PC-9 (cell line): ENCODE results near the gene POLD1. TPM values are rescaled to one million over a fixed set of nuclear protein-coding genes. Genes with fewer than 3 reads are reported as not detected.

ENCODE experiments used
- BruUV-seq: library from RNA; stranded (reverse); fragments of 400-500 nt; replicated peaks from 2 replicates; lab custom pipeline; 2021; lab: Mats Ljungman, UMichigan
- CTCF ChIA-PET: fragments of 300-600 bp; sonication (Branson Sonifier 250); formaldehyde crosslinking; loops from one replicate; lab custom pipeline; 2022; ENCODE audit warnings: antibody characterized with exemption; lab: Charles Lee
- POLR2A ChIA-PET: fragments of 300-600 bp; sonication (Branson Sonifier 250); formaldehyde crosslinking; loops from one replicate; lab custom pipeline; 2022; ENCODE audit warnings: antibody characterized with exemption; ENCODE audit not compliant: unreplicated experiment; lab: Charles Lee
- DNase-seq, 2 experiments: peaks; one replicate each; pipeline versions ENCODE4 v3.0.0 to v3.0.0-alpha.2; 2015 to 2022; ENCODE audit warnings: mixed read lengths in 1 of 2
- H2AFZ ChIP-seq: fragments of 200-600 bp; sonication (generic); 2 replicates; pipeline ENCODE4 v1.8.1; 2017; ENCODE audit warnings: antibody characterized with exemption
- H3F3A ChIP-seq: fragments of 200-600 bp; sonication (generic); 2 replicates; pipeline ENCODE4 v1.8.1; 2017; ENCODE audit warnings: antibody characterized with exemption, mild to moderate bottlenecking, low read depth; ENCODE audit not compliant: insufficient read depth
- H3K27ac ChIP-seq: fragments of 200-600 bp; sonication (generic); 2 replicates; pipeline ENCODE4 v1.6.1; 2016; ENCODE audit warnings: mixed run types
- H3K27me3 ChIP-seq: fragments of 200-600 bp; sonication (generic); 2 replicates; pipeline ENCODE4 v1.6.1; 2016; ENCODE audit warnings: low read depth, mixed run types; ENCODE audit not compliant: insufficient read depth
- H3K36me3 ChIP-seq: fragments of 200-600 bp; sonication (generic); 2 replicates; pipeline ENCODE4 v1.6.1; 2016; ENCODE audit warnings: low read depth, mixed run types
- H3K4me1 ChIP-seq: fragments of 200-600 bp; sonication (generic); replicated peaks from 2 replicates; pipeline ENCODE4 v1.6.1; 2016; ENCODE audit warnings: mixed run types; ENCODE audit not compliant: insufficient read depth
- H3K4me2 ChIP-seq: fragments of 200-600 bp; sonication (generic); 2 replicates; pipeline ENCODE4 v1.6.1; 2017; ENCODE audit warnings: mixed run types
- H3K4me3 ChIP-seq: fragments of 200-600 bp; sonication (generic); 2 replicates; pipeline ENCODE4 v1.6.1; 2016; ENCODE audit warnings: mixed run types
- H3K79me2 ChIP-seq: fragments of 200-600 bp; sonication (generic); 2 replicates; pipeline ENCODE4 v1.6.1; 2017; ENCODE audit warnings: low read depth, mixed run types
- H3K9me2 ChIP-seq: fragments of 200-600 bp; sonication (generic); 2 replicates; pipeline ENCODE4 v1.8.1; 2017; ENCODE audit warnings: mild to moderate bottlenecking; ENCODE audit not compliant: insufficient read depth
- H3K9me3 ChIP-seq: fragments of 200-600 bp; sonication (generic); 2 replicates; pipeline ENCODE4 v1.8.1; 2016; ENCODE audit warnings: low read depth; ENCODE audit not compliant: insufficient read depth
- H4K20me1 ChIP-seq: fragments of 200-600 bp; sonication (generic); 2 replicates; pipeline ENCODE4 v1.8.1; 2017; ENCODE audit not compliant: insufficient read depth
- EZH2 ChIP-seq: fragments of 200-600 bp; sonication (generic); IDR thresholded peaks from 2 replicates; pipeline ENCODE4 v1.8.0; 2017; ENCODE audit warnings: antibody characterized with exemption, low read depth
- intact Hi-C: fragments of 100-400 bp; cut with micrococcal nuclease; formaldehyde crosslinking; loops from one replicate; pipeline ENCODE4 v1.10.0; 2022; ENCODE audit not compliant: unreplicated experiment
- total RNA-seq: library from RNA; stranded (reverse); gene quantifications from 2 replicates; pipeline ENCODE4 v1.2.3, GENCODE V29; 2021
- TF ChIP-seq, protein P1 (sequence below): fragments of 200-600 bp; sonication (generic); conservative IDR thresholded peaks from 2 replicates; pipeline ENCODE4 v1.6.1; 2017; ENCODE audit warnings: mixed run types, antibody characterized with exemption, mild to moderate bottlenecking, moderate library complexity

The POLD1 gene
- total RNA-seq, 1 experiment from 2014 or later: 101 TPM

- no peak overlapping the region for H3K27ac ChIP-seq
- H3K9me2 ChIP-seq: no peaks in the 10 kb centered on the region
- 0 out of 2 replicates have a peak overlapping the region, but pooled peaks have one; percentile 70 for H3K4me2 ChIP-seq
- H3K4me3 ChIP-seq: no peak overlapping the region
- peaks cover 14% of the 10 kb centered on the region for H3K27me3 ChIP-seq
- ChIA-PET POLR2A (no interaction called here), CTCF (interaction anchor here (0.7 kb wide), 1 partner anchor 185 kb away, joined by 4 read pairs; no protein-coding TSS in a partner anchor)
- no peak overlapping the region for H2AFZ ChIP-seq
- H3K79me2 ChIP-seq: no peaks in the 10 kb centered on the region
- intact Hi-C loops: loop anchor here (2.0 kb wide), 2 partner anchors 426 to 566 kb away; no protein-coding TSS in a partner anchor
- no peaks in the 10 kb centered on the region for H3K9me3 ChIP-seq
- DNase-seq: no peak
- H3K4me1 ChIP-seq: no peaks in the 10 kb centered on the region
- no peaks in the 10 kb centered on the region for H3K36me3 ChIP-seq
- H3F3A ChIP-seq: peaks cover 4% of the 10 kb centered on the region; the same call in 1 of the 2 replicates
- H4K20me1 ChIP-seq: no peaks in the 10 kb centered on the region
- BruUV-seq: no TSS peak
- TF ChIP-seq, protein P1, sequence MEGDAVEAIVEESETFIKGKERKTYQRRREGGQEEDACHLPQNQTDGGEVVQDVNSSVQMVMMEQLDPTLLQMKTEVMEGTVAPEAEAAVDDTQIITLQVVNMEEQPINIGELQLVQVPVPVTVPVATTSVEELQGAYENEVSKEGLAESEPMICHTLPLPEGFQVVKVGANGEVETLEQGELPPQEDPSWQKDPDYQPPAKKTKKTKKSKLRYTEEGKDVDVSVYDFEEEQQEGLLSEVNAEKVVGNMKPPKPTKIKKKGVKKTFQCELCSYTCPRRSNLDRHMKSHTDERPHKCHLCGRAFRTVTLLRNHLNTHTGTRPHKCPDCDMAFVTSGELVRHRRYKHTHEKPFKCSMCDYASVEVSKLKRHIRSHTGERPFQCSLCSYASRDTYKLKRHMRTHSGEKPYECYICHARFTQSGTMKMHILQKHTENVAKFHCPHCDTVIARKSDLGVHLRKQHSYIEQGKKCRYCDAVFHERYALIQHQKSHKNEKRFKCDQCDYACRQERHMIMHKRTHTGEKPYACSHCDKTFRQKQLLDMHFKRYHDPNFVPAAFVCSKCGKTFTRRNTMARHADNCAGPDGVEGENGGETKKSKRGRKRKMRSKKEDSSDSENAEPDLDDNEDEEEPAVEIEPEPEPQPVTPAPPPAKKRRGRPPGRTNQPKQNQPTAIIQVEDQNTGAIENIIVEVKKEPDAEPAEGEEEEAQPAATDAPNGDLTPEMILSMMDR: no peak
- no peak for TF ChIP-seq EZH2
Observed at GRCh38 chr19:50356691-50357177, 27.4 kb upstream of the POLD1 start.

DNA sequence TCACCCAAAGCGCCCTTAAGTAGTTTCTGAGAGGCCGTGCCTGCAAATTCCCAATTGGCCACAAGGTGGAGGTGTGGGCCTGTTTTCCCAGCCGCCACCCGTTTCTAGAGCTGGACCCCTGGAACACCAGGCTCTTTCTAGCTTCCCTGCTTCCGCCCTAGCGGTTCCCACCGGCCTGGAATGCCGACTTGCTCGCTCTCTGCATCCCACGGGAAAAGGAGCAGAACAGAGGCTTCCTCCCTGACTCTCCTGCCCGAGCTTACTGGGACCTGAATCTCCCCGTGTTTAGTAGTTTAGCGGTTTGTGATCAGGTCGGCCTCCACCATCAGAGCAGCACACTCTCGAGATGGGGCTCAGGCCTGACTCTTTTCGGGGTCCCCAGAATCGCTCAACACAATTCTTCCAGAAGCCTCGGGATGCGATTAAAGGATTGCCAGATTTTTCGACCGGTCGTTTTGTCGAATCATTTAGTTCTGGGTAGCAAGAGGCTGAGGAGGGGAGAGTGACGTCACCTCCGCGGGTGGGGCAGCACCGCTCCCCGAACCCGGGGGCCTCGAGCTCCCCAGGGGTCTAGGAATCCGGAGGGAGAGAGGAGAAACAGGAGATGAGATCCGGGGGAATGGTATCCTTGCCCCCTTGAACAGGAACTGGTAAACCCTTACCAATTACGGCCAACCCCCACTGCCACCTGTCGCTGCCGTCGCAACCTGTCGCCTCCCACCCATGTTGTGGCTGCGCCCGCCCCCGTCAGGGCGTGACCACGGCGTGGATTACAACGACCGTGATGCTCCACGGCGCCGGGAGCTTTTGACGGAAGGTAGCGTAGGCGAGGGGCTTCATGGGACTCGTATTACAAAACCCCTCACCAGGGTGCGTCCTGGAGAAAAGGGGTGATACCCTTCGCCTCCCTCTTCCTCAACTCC lies 26.7 kb upstream of the POLD1 start:
- H3K4me1 ChIP-seq: no peaks in the 10 kb centered on the region
- no peaks in the 10 kb centered on the region for H3K79me2 ChIP-seq
- H3K4me3 ChIP-seq: no peak overlapping the region
- no TSS peak for BruUV-seq
- no peak overlapping the region for H3K27ac ChIP-seq
- intact Hi-C loops: loop anchor here (2.0 kb wide), 2 partner anchors 425 to 565 kb away; no protein-coding TSS in a partner anchor
- no peak for TF ChIP-seq EZH2
- TF ChIP-seq, protein P1: peak; percentile 94
- no peaks in the 10 kb centered on the region for H3K9me3 ChIP-seq
- H3K36me3 ChIP-seq: no peaks in the 10 kb centered on the region
- H3K4me2 ChIP-seq: peak overlapping the region; percentile 70
- peaks cover 4% of the 10 kb centered on the region; the same call in 1 of the 2 replicates for H3F3A ChIP-seq
- no peaks in the 10 kb centered on the region for H4K20me1 ChIP-seq
- DNase-seq: peak; percentile 45 to 64
- H3K9me2 ChIP-seq: no peaks in the 10 kb centered on the region
- H3K27me3 ChIP-seq: peaks cover 7% of the 10 kb centered on the region
- peak overlapping the region; percentile 71; the same call in 1 of the 2 replicates for H2AFZ ChIP-seq
- POLR2A ChIA-PET: no interaction called here
- CTCF ChIA-PET: interaction anchor here (0.7 kb wide), 1 partner anchor 185 kb away, joined by 4 read pairs; no protein-coding TSS in a partner anchor

DNA sequence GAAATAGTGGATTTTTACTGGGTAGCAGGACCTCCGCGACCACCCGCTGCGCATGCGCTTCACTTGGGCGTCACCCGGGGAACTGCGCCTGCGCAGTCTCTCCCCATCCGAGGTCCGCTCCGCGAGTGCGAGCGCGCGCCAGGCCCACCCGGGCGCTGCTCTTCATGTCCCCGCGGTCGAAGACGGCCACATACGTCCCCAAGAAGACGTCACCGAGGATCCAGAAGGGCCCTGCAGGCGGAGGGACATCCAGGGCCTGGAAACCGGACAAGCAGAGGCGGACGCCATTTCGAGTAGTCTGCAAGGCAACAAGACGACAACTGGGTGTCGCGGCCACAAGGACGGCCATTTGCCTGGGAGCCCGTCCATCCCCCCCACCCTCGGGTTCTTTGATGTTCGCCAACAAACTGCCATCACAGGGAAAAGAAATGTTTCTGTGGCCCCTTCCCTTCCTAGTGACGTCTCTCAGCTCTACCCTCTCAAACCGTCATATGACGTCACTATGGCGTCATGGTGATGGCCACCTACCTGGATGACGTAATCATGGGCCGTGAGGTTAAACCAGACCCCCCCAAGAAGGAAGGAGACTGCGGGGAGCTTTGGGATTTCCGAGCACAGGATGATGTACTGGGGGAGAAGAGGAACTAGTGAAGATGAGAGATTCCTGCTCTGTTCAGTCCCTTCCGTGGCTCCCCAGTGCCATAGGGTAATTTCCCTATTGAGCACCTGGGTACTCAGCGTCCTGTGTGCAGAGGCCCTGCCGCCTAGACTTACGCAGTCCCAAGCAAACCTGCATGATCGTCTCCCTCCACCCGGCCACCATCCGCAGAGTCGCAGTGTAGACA lies 25.4 kb upstream of the POLD1 start:
- CTCF ChIA-PET: no interaction called here
- peaks cover 3% of the 10 kb centered on the region; the same call in 1 of the 2 replicates for H3K27me3 ChIP-seq
- no TSS peak for BruUV-seq
- no peaks in the 10 kb centered on the region for H4K20me1 ChIP-seq
- no peaks in the 10 kb centered on the region for H3K9me3 ChIP-seq
- H3K4me2 ChIP-seq: no peak overlapping the region
- no peak overlapping the region for H3K4me3 ChIP-seq
- no peaks in the 10 kb centered on the region for H3K79me2 ChIP-seq
- no peaks in the 10 kb centered on the region for H3K36me3 ChIP-seq
- POLR2A ChIA-PET: no interaction called here
- no peaks in the 10 kb centered on the region for H3K9me2 ChIP-seq
- intact Hi-C loops: no loop called here
- DNase-seq: no peak
- TF ChIP-seq, protein P1: no peak
- no peak for TF ChIP-seq EZH2
- no peaks in the 10 kb centered on the region for H3K4me1 ChIP-seq
- H3F3A ChIP-seq: peaks cover 4% of the 10 kb centered on the region; the same call in 1 of the 2 replicates
- no peak overlapping the region for H2AFZ ChIP-seq
- no peak overlapping the region for H3K27ac ChIP-seq
